Mammary epithelial cell (primary cell): ENCODE data around the gene SP110.

Source experiments
- CTCF ChIP-seq, 2 donors: IDR thresholded peaks in 1 of 2; conservative IDR thresholded peaks in 1 of 2; 2 replicates each; pipeline ENCODE4 v1.5.1; 2011 to 2012; ENCODE audit warnings: inconsistent platforms in 2 of 2, low read length in 2 of 2, mild to moderate bottlenecking in 2 of 2, control low read depth in 1 of 2, low read depth in 1 of 2; ENCODE audit not compliant: insufficient read depth in 1 of 2; ENCODE audit errors: extremely low read depth in 1 of 2
- EZH2 ChIP-seq: IDR thresholded peaks from 2 replicates; pipeline ENCODE4 v1.6.1; 2012; ENCODE audit warnings: low read length, inconsistent platforms, borderline replicate concordance

GRCh38 chr2:230262246-230262645 is 42.5 kb upstream of the SP110 start:
- TF ChIP-seq CTCF (conservative IDR thresholded peaks at IDR 0.05 in 1 of 2, IDR thresholded peaks at IDR 0.05 in 1 of 2; ENCODE audit: extremely low read depth in 1 of 2, insufficient read depth in 1 of 2, low read depth in 1 of 2, low read length in 2 of 2) (no peak), EZH2 (no peak)
